IMR-90 (cell line): Measurements from ENCODE around the gene DCUN1D4. TPM values are rescaled to one million over a fixed set of nuclear protein-coding genes. Genes with fewer than 3 reads are reported as not detected.

Experiments used
- ATAC-seq: fragments of 200-7000 bp; cut with Tn5 transposase; 2 replicates; pipeline ENCODE4 v1.9.1; 2020; ENCODE audit warnings: low read depth, mild to moderate bottlenecking, moderate library complexity
- BruUV-seq: library from RNA; stranded (reverse); fragments of 400-500 nt; replicated peaks from 2 replicates; lab custom pipeline; 2021; lab: Mats Ljungman, UMichigan
- CTCF ChIA-PET: fragments of 300-600 bp; formaldehyde crosslinking; extraction: SDS; loops from one replicate; lab custom pipeline; 2021; ENCODE audit warnings: antibody characterized with exemption; lab: Yijun Ruan, JAX
- POLR2A ChIA-PET: fragments of 300-600 bp; sonication (Branson Sonifier 250); formaldehyde crosslinking; loops from one replicate; lab custom pipeline; 2022; ENCODE audit warnings: antibody characterized with exemption; ENCODE audit not compliant: unreplicated experiment; lab: Charles Lee
- DNase-seq: peaks from one replicate; pipeline ENCODE4 v3.0.0; 2013
- H2AFZ ChIP-seq: replicated peaks from 2 replicates; pipeline ENCODE3; 2013; ENCODE audit warnings: low read length, mild to moderate bottlenecking; ENCODE audit not compliant: poor library complexity
- H2AK5ac ChIP-seq: 2 replicates; pipeline ENCODE4 v1.6.1; 2013; ENCODE audit warnings: low read depth, low read length, inconsistent platforms
- H2AK9ac ChIP-seq: replicated peaks from 2 replicates; pipeline ENCODE3; 2013; ENCODE audit warnings: mild to moderate bottlenecking, low read depth, low read length, moderate library complexity; ENCODE audit not compliant: poor library complexity
- H2BK120ac ChIP-seq: 2 replicates; pipeline ENCODE4 v1.6.1; 2013; ENCODE audit warnings: low read depth, low read length, inconsistent platforms
- H2BK15ac ChIP-seq: 3 replicates; pipeline ENCODE4 v1.6.1; 2013; ENCODE audit warnings: low read depth, low read length, inconsistent platforms
- H2BK20ac ChIP-seq: 2 replicates; pipeline ENCODE4 v1.6.1; 2013; ENCODE audit warnings: low read depth, mild to moderate bottlenecking, inconsistent platforms, low read length, moderate library complexity
- H2BK5ac ChIP-seq: 2 replicates; pipeline ENCODE4 v1.6.1; 2013; ENCODE audit warnings: mild to moderate bottlenecking, low read depth, low read length, inconsistent platforms; ENCODE audit not compliant: poor library complexity, severe bottlenecking
- H3K14ac ChIP-seq: replicated peaks from 2 replicates; pipeline ENCODE4 v1.6.1; 2013; ENCODE audit warnings: low read depth, low read length, inconsistent platforms
- H3K18ac ChIP-seq: 2 replicates; pipeline ENCODE4 v1.6.1; 2013; ENCODE audit warnings: low read depth, low read length, control low read depth
- H3K23ac ChIP-seq: 2 replicates; pipeline ENCODE4 v1.6.1; 2013; ENCODE audit warnings: low read depth, low read length, inconsistent platforms
- H3K27ac ChIP-seq: 2 replicates; pipeline ENCODE4 v1.5.1; 2013; ENCODE audit warnings: mild to moderate bottlenecking, control low read depth, low read length; ENCODE audit not compliant: insufficient read depth
- H3K27me3 ChIP-seq: 2 replicates; pipeline ENCODE4 v1.6.1; 2013; ENCODE audit warnings: low read length; ENCODE audit not compliant: control insufficient read depth, insufficient read depth
- H3K36me3 ChIP-seq: 2 replicates; pipeline ENCODE4 v1.6.1; 2013; ENCODE audit warnings: low read length, mixed read lengths; ENCODE audit not compliant: control insufficient read depth, insufficient read depth
- H3K4ac ChIP-seq: 2 replicates; pipeline ENCODE4 v1.6.1; 2013; ENCODE audit warnings: low read depth, low read length, inconsistent platforms
- H3K4me1 ChIP-seq: 2 replicates; pipeline ENCODE4 v1.6.1; 2013; ENCODE audit warnings: low read length, mixed read lengths; ENCODE audit not compliant: control insufficient read depth, insufficient read depth
- H3K4me2 ChIP-seq: 2 replicates; pipeline ENCODE4 v1.6.1; 2013; ENCODE audit warnings: low read depth, mild to moderate bottlenecking, control low read depth, low read length, moderate library complexity
- H3K4me3 ChIP-seq: 2 replicates; pipeline ENCODE4 v1.5.1; 2013; ENCODE audit warnings: low read depth, mild to moderate bottlenecking, control low read depth, low read length, moderate library complexity; ENCODE audit not compliant: insufficient read depth
- H3K56ac ChIP-seq: 2 replicates; pipeline ENCODE4 v1.6.1; 2013; ENCODE audit warnings: low read length, inconsistent platforms; ENCODE audit not compliant: insufficient read depth; ENCODE audit errors: extremely low read depth
- H3K79me1 ChIP-seq, 2 experiments: 2 replicates each; pipeline ENCODE4 v1.6.1; 2013; ENCODE audit warnings: low read length in 2 of 2, inconsistent platforms in 1 of 2, low read depth in 1 of 2
- H3K9ac ChIP-seq: 2 replicates; pipeline ENCODE4 v1.6.1; 2013; ENCODE audit warnings: low read depth, low read length, control low read depth
- H3K9me1 ChIP-seq: 2 replicates; pipeline ENCODE4 v1.6.1; 2013; ENCODE audit warnings: low read length, inconsistent platforms; ENCODE audit not compliant: insufficient read depth
- H3K9me3 ChIP-seq: 2 replicates; pipeline ENCODE4 v1.6.1; 2013; ENCODE audit warnings: low read length; ENCODE audit not compliant: control insufficient read depth, insufficient read depth
- H4K20me1 ChIP-seq: 2 replicates; pipeline ENCODE4 v1.6.1; 2013; ENCODE audit warnings: low read length, inconsistent platforms; ENCODE audit not compliant: insufficient read depth
- H4K5ac ChIP-seq: 2 replicates; pipeline ENCODE4 v1.6.1; 2013; ENCODE audit warnings: mild to moderate bottlenecking, low read depth, low read length, control low read depth
- H4K8ac ChIP-seq, 2 experiments: 2 replicates each; pipeline ENCODE4 v1.6.1; 2013; ENCODE audit warnings: low read depth in 2 of 2, low read length in 2 of 2, control low read depth in 1 of 2, inconsistent platforms in 1 of 2
- H4K91ac ChIP-seq: 2 replicates; pipeline ENCODE4 v1.6.1; 2013; ENCODE audit warnings: low read depth, low read length, inconsistent platforms; ENCODE audit not compliant: insufficient read depth
- BHLHE40 ChIP-seq: fragments of 150-350 bp; IDR thresholded peaks from 2 replicates; pipeline ENCODE4 v1.6.1; 2016; ENCODE audit warnings: mild to moderate bottlenecking, low read depth, low read length
- CEBPB ChIP-seq: IDR thresholded peaks from 2 replicates; pipeline ENCODE4 v1.6.1; 2012; ENCODE audit warnings: low read depth, low read length, improper control_type of control experiment
- CHD1 ChIP-seq: IDR thresholded peaks from 2 replicates; pipeline ENCODE4 v1.6.1; 2012; ENCODE audit warnings: low read depth, low read length, improper control_type of control experiment
- CTCF ChIP-seq: conservative IDR thresholded peaks from 2 replicates; pipeline ENCODE4 v1.5.1; 2012; ENCODE audit warnings: mild to moderate bottlenecking, low read depth, low read length, improper control_type of control experiment
- ELK1 ChIP-seq: fragments of 150-350 bp; IDR thresholded peaks from 2 replicates; pipeline ENCODE4 v1.6.1; 2016; ENCODE audit warnings: low read depth, mild to moderate bottlenecking, low read length, moderate library complexity, borderline replicate concordance
- FOS ChIP-seq: fragments of 150-350 bp; IDR thresholded peaks from 2 replicates; pipeline ENCODE4 v1.6.1; 2016; ENCODE audit warnings: low read depth, low read length
- MAFK ChIP-seq: IDR thresholded peaks from 2 replicates; pipeline ENCODE4 v1.6.1; 2012; ENCODE audit warnings: low read depth, low read length, improper control_type of control experiment
- MAZ ChIP-seq: IDR thresholded peaks from 2 replicates; pipeline ENCODE4 v1.6.1; 2012; ENCODE audit warnings: low read depth, mild to moderate bottlenecking, low read length, improper control_type of control experiment, moderate library complexity, borderline replicate concordance
- MXI1 ChIP-seq: IDR thresholded peaks from 2 replicates; pipeline ENCODE4 v1.6.1; 2012; ENCODE audit warnings: low read depth, mild to moderate bottlenecking, low read length, moderate library complexity, borderline replicate concordance
- NFE2L2 ChIP-seq: fragments of 150-350 bp; IDR thresholded peaks from 2 replicates; pipeline ENCODE4 v1.6.1; 2016; ENCODE audit warnings: low read depth, mild to moderate bottlenecking, low read length
- RCOR1 ChIP-seq: IDR thresholded peaks from 2 replicates; pipeline ENCODE4 v1.6.1; 2012; ENCODE audit warnings: mild to moderate bottlenecking, low read length, improper control_type of control experiment; ENCODE audit not compliant: insufficient replicate concordance
- SMC3 ChIP-seq: fragments of 150-350 bp; IDR thresholded peaks from 2 replicates; pipeline ENCODE4 v1.6.1; 2016; ENCODE audit warnings: low read depth, mild to moderate bottlenecking, antibody characterized with exemption, low read length, moderate library complexity
- USF2 ChIP-seq: fragments of 150-350 bp; IDR thresholded peaks from 2 replicates; pipeline ENCODE4 v1.6.1; 2017; ENCODE audit warnings: mild to moderate bottlenecking, antibody characterized with exemption, low read length, low read depth
- WGBS, 2 experiments: methylation state at CpG; one replicate each; pipeline versions ENCODE4 v1.1.5 to v1.1.7; 2013; ENCODE audit warnings: missing lambda C conversion rate in 2 of 2; ENCODE audit not compliant: insufficient read length in 1 of 2; ENCODE audit errors: extremely low coverage in 2 of 2; 5-methylcytosine and 5-hydroxymethylcytosine counted together
- dilution Hi-C: fragments of 300-500 bp; cut with HindIII; formaldehyde crosslinking; loops from one replicate; pipeline ENCODE4 v1.14.3; 2018; ENCODE audit warnings: low sequenced_read_pairs; ENCODE audit not compliant: unreplicated experiment
- in situ Hi-C: fragments of 300-500 bp; cut with MboI; formaldehyde crosslinking; loops from 3 replicates; pipeline ENCODE4 v1.14.3; 2019; ENCODE audit warnings: low sequenced_read_pairs, inconsistent platforms, mixed read lengths
- intact Hi-C: fragments of 100-400 bp; cut with micrococcal nuclease; formaldehyde crosslinking; loops from 2 replicates; pipeline ENCODE4 v1.10.0; 2022
- polyA plus RNA-seq, 3 experiments: library from polyadenylated mRNA; depleted of rRNA; stranded (reverse); fragments of >200 nt; gene quantifications; 2 replicates each; pipeline ENCODE4 v1.2.3, GENCODE V29; 2012; ENCODE audit warnings: low replicate concordance in 1 of 3
- total RNA-seq: library from RNA; depleted of rRNA; stranded (reverse); fragments of >200 nt; gene quantifications from 2 replicates; pipeline ENCODE4 v1.2.3, GENCODE V29; 2012

DCUN1D4 gene
- total and polyA plus RNA-seq, 2 of the 4 experiments (the other 2 are of a cell fraction), result 31.0 to 44.3 TPM

- H3K4ac ChIP-seq, result no peak overlapping the region
- no peak overlapping the region for H4K8ac ChIP-seq
- H3K14ac ChIP-seq, result no peak overlapping the region
- no peaks in the 10 kb centered on the region for H3K36me3 ChIP-seq
- no TSS peak for BruUV-seq
- ATAC-seq (peak; percentile 75), DNase-seq (peak; percentile 28)
- H2BK5ac ChIP-seq, result no peak overlapping the region
- no peak overlapping the region for H3K4me2 ChIP-seq
- intact Hi-C loops, result no loop called here
- H2AFZ ChIP-seq, result no peak overlapping the region
- no peaks in the 10 kb centered on the region for H3K9me1 ChIP-seq
- no peak overlapping the region for H3K56ac ChIP-seq
- POLR2A ChIA-PET, result no interaction called here
- CTCF ChIA-PET, result no interaction called here
- no peaks in the 10 kb centered on the region for H3K27me3 ChIP-seq
- H3K4me3 ChIP-seq, result no peak overlapping the region
- H3K9me3 ChIP-seq, result no peaks in the 10 kb centered on the region
- no peak overlapping the region for H4K5ac ChIP-seq
- no peak overlapping the region for H4K91ac ChIP-seq
- H2AK5ac ChIP-seq, result no peak overlapping the region
- in situ Hi-C loops, result no loop called here
- no CpG with 5 or more reads among the region's 6 CpGs for WGBS, 2 experiments
- no peaks in the 10 kb centered on the region for H4K20me1 ChIP-seq
- peaks cover 2% of the 10 kb centered on the region; the same call in 1 of the 2 replicates for H3K4me1 ChIP-seq
- no peak overlapping the region for H2BK120ac ChIP-seq
- dilution Hi-C loops, result no loop called here
- no peak overlapping the region for H2BK15ac ChIP-seq
- H2BK20ac ChIP-seq, result no peak overlapping the region
- no peak overlapping the region for H2AK9ac ChIP-seq
- H3K23ac ChIP-seq, result no peak overlapping the region
- no peak overlapping the region for H3K18ac ChIP-seq
- H3K9ac ChIP-seq, result no peak overlapping the region
- TF ChIP-seq NFE2L2 (no peak), ELK1 (no peak), CHD1 (no peak), MAFK (no peak), MXI1 (no peak), SMC3 (no peak), BHLHE40 (no peak), FOS (no peak), MAZ (no peak), USF2 (no peak), CEBPB (no peak), CTCF (no peak), RCOR1 (no peak)
- no peak overlapping the region for H3K27ac ChIP-seq
- H3K79me1 ChIP-seq, result no peaks in the 10 kb centered on the region
Observed at GRCh38 chr4:51943221-51943620, 100.3 kb downstream of the DCUN1D4 start.
